ENCODE data around the gene HDAC11. TPM values are rescaled to one million over a fixed set of nuclear protein-coding genes. Genes with fewer than 3 reads are reported as not detected.

The HDAC11 gene
- total and polyA plus RNA-seq, 4 donors: 16.8 to 22.2 (median 19.4) TPM

- intact Hi-C loops (cut with DNase I): no loop called here
- WGBS, 2 donors: 92 to 93% methylated on average over 9 of the region's 9 CpGs
- peak; percentile 39 to 69 for DNase-seq
Measured at GRCh38 chr3:13545952-13546454, 65.9 kb downstream of the HDAC11 start.

GRCh38 chr3:13546667-13547171 is 66.6 kb downstream of the HDAC11 start:
- ATAC-seq (ENCODE audit: low FRiP score) (no peak), DNase-seq (no peak)
- no peaks in the 10 kb centered on the region for H3K9me3 ChIP-seq (ENCODE audit: control insufficient read depth, low read length)
- intact Hi-C loops (cut with DNase I): no loop called here
- no peak overlapping the region for H3K27ac ChIP-seq (ENCODE audit: low read depth in 1 of 2, low read length in 2 of 2)
- no peaks in the 10 kb centered on the region for H3K36me3 ChIP-seq (ENCODE audit: control insufficient read depth in 1 of 2, insufficient read depth in 2 of 2, low read length in 1 of 2)
- no peaks in the 10 kb centered on the region for H3K4me1 ChIP-seq (ENCODE audit: control insufficient read depth in 1 of 2, insufficient read depth in 2 of 2, low read length in 2 of 2)
- WGBS, 2 donors: 30 to 47% methylated on average over 9 of the region's 9 CpGs
- H3K27me3 ChIP-seq (ENCODE audit: control insufficient read depth in 1 of 2, insufficient read depth in 2 of 2, low read length in 1 of 2): no peaks in the 10 kb centered on the region
- H3K4me3 ChIP-seq (ENCODE audit: low read length in 2 of 2): no peak overlapping the region

More at GRCh38 chr3:13545952-13546454, 65.9 kb downstream of the HDAC11 start:
- Histone ChIP-seq H3K27ac (ENCODE audit: low read depth in 1 of 2, low read length in 2 of 2) (no peak overlapping the region), H3K4me1 (ENCODE audit: control insufficient read depth in 1 of 2, insufficient read depth in 2 of 2, low read length in 2 of 2) (no peaks in the 10 kb centered on the region), H3K4me3 (ENCODE audit: low read length in 2 of 2) (no peak overlapping the region), H3K36me3 (ENCODE audit: control insufficient read depth in 1 of 2, insufficient read depth in 2 of 2, low read length in 1 of 2) (no peaks in the 10 kb centered on the region), H3K27me3 (ENCODE audit: control insufficient read depth in 1 of 2, insufficient read depth in 2 of 2, low read length in 1 of 2) (no peaks in the 10 kb centered on the region), H3K9me3 (ENCODE audit: control insufficient read depth, low read length) (no peaks in the 10 kb centered on the region)
- no peak for ATAC-seq (ENCODE audit: low FRiP score)

GRCh38 chr3:13547591-13548371 is 67.7 kb downstream of the HDAC11 start:
- H3K9me3 ChIP-seq (ENCODE audit: control insufficient read depth, low read length): no peaks in the 10 kb centered on the region
- no peaks in the 10 kb centered on the region for H3K27me3 ChIP-seq (ENCODE audit: control insufficient read depth in 1 of 2, insufficient read depth in 2 of 2, low read length in 1 of 2)
- DNase-seq (no peak), ATAC-seq (ENCODE audit: low FRiP score) (no peak)
- H3K4me1 ChIP-seq (ENCODE audit: control insufficient read depth in 1 of 2, insufficient read depth in 2 of 2, low read length in 2 of 2): no peaks in the 10 kb centered on the region
- 90 to 91% methylated on average over 10 of the region's 10 CpGs for WGBS, 2 donors
- H3K27ac ChIP-seq (ENCODE audit: low read depth in 1 of 2, low read length in 2 of 2): no peak overlapping the region
- intact Hi-C loops (cut with DNase I): no loop called here
- no peak overlapping the region for H3K4me3 ChIP-seq (ENCODE audit: low read length in 2 of 2)
- no peaks in the 10 kb centered on the region for H3K36me3 ChIP-seq (ENCODE audit: control insufficient read depth in 1 of 2, insufficient read depth in 2 of 2, low read length in 1 of 2)

- no peaks in the 10 kb centered on the region for H3K27me3 ChIP-seq (ENCODE audit: control insufficient read depth in 1 of 2, insufficient read depth in 2 of 2, low read length in 1 of 2)
- H3K4me1 ChIP-seq (ENCODE audit: control insufficient read depth in 1 of 2, insufficient read depth in 2 of 2, low read length in 2 of 2): no peaks in the 10 kb centered on the region
- 12 to 28% methylated on average over 15 to 107 of the region's 107 CpGs for WGBS, 2 donors
- ATAC-seq (ENCODE audit: low FRiP score) (peak; percentile 78), DNase-seq (peak in 1 of 2 donors; percentile 83)
- no peak within 1 kb of the TSS for H3K4me3 ChIP-seq (ENCODE audit: low read length in 2 of 2)
- H3K36me3 ChIP-seq (ENCODE audit: control insufficient read depth in 1 of 2, insufficient read depth in 2 of 2, low read length in 1 of 2): no peaks in the 10 kb centered on the region
- H3K27ac ChIP-seq (ENCODE audit: low read depth in 1 of 2, low read length in 2 of 2): no peak within 1 kb of the TSS
- intact Hi-C loops (cut with DNase I): no loop called here
- H3K9me3 ChIP-seq (ENCODE audit: control insufficient read depth, low read length): no peaks in the 10 kb centered on the region
Measured at GRCh38 chr3:13548696-13549622, 68.9 kb downstream of the HDAC11 start, which contains the start of gene FBLN2. TSS of gene FBLN2 (plus strand) at chr3:13549125. CDS start at chr3:13570356, 21,231 bp downstream.

- DNase-seq (no peak), ATAC-seq (ENCODE audit: low FRiP score) (no peak)
- Histone ChIP-seq H3K27ac (ENCODE audit: low read depth in 1 of 2, low read length in 2 of 2) (no peak overlapping the region), H3K36me3 (ENCODE audit: control insufficient read depth in 1 of 2, insufficient read depth in 2 of 2, low read length in 1 of 2) (no peaks in the 10 kb centered on the region), H3K4me1 (ENCODE audit: control insufficient read depth in 1 of 2, insufficient read depth in 2 of 2, low read length in 2 of 2) (no peaks in the 10 kb centered on the region), H3K4me3 (ENCODE audit: low read length in 2 of 2) (no peak overlapping the region), H3K9me3 (ENCODE audit: control insufficient read depth, low read length) (no peaks in the 10 kb centered on the region), H3K27me3 (ENCODE audit: control insufficient read depth in 1 of 2, insufficient read depth in 2 of 2, low read length in 1 of 2) (no peaks in the 10 kb centered on the region)
- WGBS, 2 donors: 70 to 76% methylated on average over 17 to 18 of the region's 18 CpGs
- intact Hi-C loops (cut with DNase I): no loop called here
Measured at GRCh38 chr3:13549623-13550422, 69.7 kb downstream of the HDAC11 start.

- Histone ChIP-seq H3K27ac (ENCODE audit: low read depth in 1 of 2, low read length in 2 of 2) (no peak overlapping the region), H3K4me3 (ENCODE audit: low read length in 2 of 2) (no peak overlapping the region), H3K9me3 (ENCODE audit: control insufficient read depth, low read length) (no peaks in the 10 kb centered on the region), H3K4me1 (ENCODE audit: control insufficient read depth in 1 of 2, insufficient read depth in 2 of 2, low read length in 2 of 2) (no peaks in the 10 kb centered on the region), H3K36me3 (ENCODE audit: control insufficient read depth in 1 of 2, insufficient read depth in 2 of 2, low read length in 1 of 2) (no peaks in the 10 kb centered on the region), H3K27me3 (ENCODE audit: control insufficient read depth in 1 of 2, insufficient read depth in 2 of 2, low read length in 1 of 2) (no peaks in the 10 kb centered on the region)
- DNase-seq: no peak
- ATAC-seq (ENCODE audit: low FRiP score): no peak
- WGBS, 2 donors: 0 to 24% methylated on average over 1 to 2 of the region's 2 CpGs
- intact Hi-C loops (cut with DNase I): no loop called here
Measured at GRCh38 chr3:13550423-13550690, 70.3 kb downstream of the HDAC11 start.

- Histone ChIP-seq H3K4me3 (ENCODE audit: low read length in 2 of 2) (no peak overlapping the region), H3K4me1 (ENCODE audit: control insufficient read depth in 1 of 2, insufficient read depth in 2 of 2, low read length in 2 of 2) (no peaks in the 10 kb centered on the region), H3K9me3 (ENCODE audit: control insufficient read depth, low read length) (no peaks in the 10 kb centered on the region), H3K27me3 (ENCODE audit: control insufficient read depth in 1 of 2, insufficient read depth in 2 of 2, low read length in 1 of 2) (no peaks in the 10 kb centered on the region), H3K27ac (ENCODE audit: low read depth in 1 of 2, low read length in 2 of 2) (no peak overlapping the region), H3K36me3 (ENCODE audit: control insufficient read depth in 1 of 2, insufficient read depth in 2 of 2, low read length in 1 of 2) (no peaks in the 10 kb centered on the region)
- DNase-seq (no peak), ATAC-seq (ENCODE audit: low FRiP score) (no peak)
- WGBS, 2 donors: 25 to 37% methylated on average over 13 of the region's 13 CpGs
- intact Hi-C loops (cut with DNase I): no loop called here
Measured at GRCh38 chr3:13550791-13551360, 70.8 kb downstream of the HDAC11 start.
